HepG2 (cell line): Measurements from ENCODE around the gene L3MBTL4. TPM values are rescaled to one million over a fixed set of nuclear protein-coding genes. Genes with fewer than 3 reads are reported as not detected.

Experiments used
- ATF7 ChIP-seq, 2 experiments: fragments of 450-650 bp in 1 of 2; sonication (generic) in 1 of 2; formaldehyde crosslinking in 1 of 2; IDR thresholded peaks; 2 replicates each; pipeline versions ENCODE4 v1.4.0 to v1.6.1; 2016 to 2020; ENCODE audit warnings: antibody characterized with exemption in 1 of 2, mild to moderate bottlenecking in 1 of 2, missing genetic modification reagents in 1 of 2
- CBFB ChIP-seq: sonication (generic); formaldehyde crosslinking; IDR thresholded peaks from 2 replicates; pipeline ENCODE4 v1.4.0; 2020; ENCODE audit warnings: missing genetic modification reagents
- DPF2 ChIP-seq: sonication (generic); formaldehyde crosslinking; IDR thresholded peaks from 2 replicates; pipeline ENCODE4 v1.4.0; 2020; ENCODE audit warnings: mild to moderate bottlenecking, low read depth, missing genetic modification reagents, borderline replicate concordance
- FOXA3 ChIP-seq: IDR thresholded peaks from 2 replicates; pipeline ENCODE4 v1.6.1; 2016; ENCODE audit warnings: missing genetic modification reagents, missing compliant biosample characterization
- FOXK2 ChIP-seq: fragments of 450-650 bp; IDR thresholded peaks from 2 replicates; pipeline ENCODE4 v1.6.1; 2016
- FOXM1 ChIP-seq: sonication (generic); formaldehyde crosslinking; IDR thresholded peaks from 2 replicates; pipeline ENCODE4 v1.5.0; 2020; ENCODE audit warnings: missing genetic modification reagents
- GABPA ChIP-seq, 2 experiments: IDR thresholded peaks; 2 replicates each; pipeline ENCODE4 v1.6.1; 2011 to 2016; ENCODE audit warnings: low read depth in 2 of 2, low read length in 1 of 2, missing biosample characterization in 1 of 2, missing genetic modification characterization in 1 of 2
- IRX3 ChIP-seq: sonication (generic); formaldehyde crosslinking; IDR thresholded peaks from 2 replicates; pipeline ENCODE4 v1.8.1; 2023; ENCODE audit warnings: mild to moderate bottlenecking, low read depth, missing genetic modification reagents, borderline replicate concordance
- KDM1A ChIP-seq: IDR thresholded peaks from 2 replicates; pipeline ENCODE4 v1.6.1; 2016; ENCODE audit warnings: missing compliant biosample characterization
- KDM3A ChIP-seq: IDR thresholded peaks from 2 replicates; pipeline ENCODE4 v1.6.1; 2018; ENCODE audit warnings: low read depth, missing compliant biosample characterization
- KLF9 ChIP-seq: IDR thresholded peaks from 2 replicates; pipeline ENCODE4 v1.6.1; 2016; ENCODE audit warnings: low read depth
- MAZ ChIP-seq, 2 experiments: sonication (generic) in 1 of 2; formaldehyde crosslinking in 1 of 2; IDR thresholded peaks; 2 replicates each; pipeline versions ENCODE4 v1.5.0 to v1.6.1; 2012 to 2020; ENCODE audit warnings: low read depth in 2 of 2, mild to moderate bottlenecking in 2 of 2, borderline replicate concordance in 1 of 2, improper control_type of control experiment in 1 of 2, low read length in 1 of 2, missing genetic modification reagents in 1 of 2, moderate library complexity in 1 of 2
- MLX ChIP-seq: IDR thresholded peaks from 2 replicates; pipeline ENCODE4 v1.6.1; 2016
- PPARG ChIP-seq: conservative IDR thresholded peaks from 2 replicates; pipeline ENCODE4 v1.6.1; 2016; ENCODE audit warnings: missing biosample characterization, missing genetic modification reagents
- RELA ChIP-seq: sonication (generic); formaldehyde crosslinking; IDR thresholded peaks from 2 replicates; pipeline ENCODE4 v1.4.0; 2020; ENCODE audit warnings: missing genetic modification reagents
- TMF1 ChIP-seq: sonication (generic); formaldehyde crosslinking; IDR thresholded peaks from 2 replicates; pipeline ENCODE4 v1.8.1; 2022; ENCODE audit warnings: low read depth, missing genetic modification reagents
- ZMYM2 ChIP-seq: sonication (generic); formaldehyde crosslinking; IDR thresholded peaks from 2 replicates; pipeline ENCODE4 v1.8.0; 2022; ENCODE audit warnings: mild to moderate bottlenecking, missing genetic modification reagents
- ZNF619 ChIP-seq: sonication (generic); formaldehyde crosslinking; IDR thresholded peaks from 2 replicates; pipeline ENCODE4 v1.4.0; 2020; ENCODE audit warnings: mild to moderate bottlenecking, missing genetic modification reagents
- ZNF747 ChIP-seq: sonication (generic); formaldehyde crosslinking; IDR thresholded peaks from 2 replicates; pipeline ENCODE4 v1.8.1; 2023; ENCODE audit warnings: missing genetic modification reagents, mild to moderate bottlenecking, borderline replicate concordance
- ZNF780A ChIP-seq: sonication (generic); formaldehyde crosslinking; IDR thresholded peaks from 2 replicates; pipeline ENCODE4 v1.8.0; 2022; ENCODE audit warnings: mild to moderate bottlenecking, missing genetic modification reagents, moderate library complexity
- polyA plus RNA-seq, 8 experiments: library from polyadenylated mRNA; depleted of rRNA in 3 of 8; stranded (reverse) in 7 of 8; unstranded in 1 of 8; fragments of >200 nt; fragmentation: Illumina TruSeq in 4 of 8; extraction: Trizol in 4 of 8; gene quantifications; 2 replicates each; pipeline versions ENCODE4 v1.2.1 to v1.2.3, GENCODE V29; 2011 to 2016; ENCODE audit warnings: low read depth in 4 of 8, missing spikeins in 1 of 8, mixed read lengths in 1 of 8; ENCODE audit not compliant: insufficient read depth in 1 of 8
- total RNA-seq, 5 experiments: library from RNA; depleted of rRNA; stranded (reverse); fragments of >200 nt; fragmentation: Illumina TruSeq; extraction: Trizol; gene quantifications; 2 replicates each; pipeline ENCODE4 v1.2.3, GENCODE V29; 2016; ENCODE audit warnings: low read depth in 1 of 5
- TF ChIP-seq, protein P1 (sequence below): sonication (generic); formaldehyde crosslinking; IDR thresholded peaks from 2 replicates; pipeline ENCODE4 v1.4.0; 2020; ENCODE audit warnings: missing genetic modification reagents, borderline replicate concordance
- TF ChIP-seq, protein P2 (sequence below): sonication (generic); formaldehyde crosslinking; IDR thresholded peaks from 2 replicates; pipeline ENCODE4 v1.9.0; 2021; ENCODE audit warnings: missing genetic modification reagents, borderline replicate concordance
- TF ChIP-seq, protein P3 (sequence below): sonication (generic); formaldehyde crosslinking; IDR thresholded peaks from 2 replicates; pipeline ENCODE4 v1.4.0; 2020; ENCODE audit warnings: mild to moderate bottlenecking, missing genetic modification reagents

The L3MBTL4 gene
- total and polyA plus RNA-seq, 2 of the 13 experiments (the other 11 are each of a cell fraction or from before 2014, with no cell fraction given) = 10.8 to 13.3 TPM

DNA sequence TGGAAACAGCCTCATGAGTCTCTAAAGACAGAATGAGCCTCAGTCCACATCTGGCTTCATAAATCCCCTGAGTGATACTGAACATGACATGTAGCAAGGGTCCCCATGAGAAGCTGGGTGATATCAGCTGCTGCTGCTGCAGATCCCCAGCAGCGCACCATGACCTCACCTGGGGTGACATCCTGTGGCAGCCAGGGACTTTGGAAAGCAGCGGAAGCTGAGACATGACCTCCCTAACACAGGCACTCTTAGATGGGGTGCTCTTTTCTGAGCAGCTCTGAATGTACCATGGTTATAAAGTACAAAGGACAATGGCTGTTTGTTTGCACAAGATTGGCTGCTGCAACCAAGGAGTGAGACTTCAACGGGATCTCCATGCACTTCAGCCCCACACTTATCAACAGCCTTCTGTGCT is 444.7 kb downstream of the L3MBTL4 start (continued):
- TF ChIP-seq MLX (CRISPR knock-in tag) = peak; percentile 81
- no peak for TF ChIP-seq FOXK2
- TF ChIP-seq, protein P1, sequence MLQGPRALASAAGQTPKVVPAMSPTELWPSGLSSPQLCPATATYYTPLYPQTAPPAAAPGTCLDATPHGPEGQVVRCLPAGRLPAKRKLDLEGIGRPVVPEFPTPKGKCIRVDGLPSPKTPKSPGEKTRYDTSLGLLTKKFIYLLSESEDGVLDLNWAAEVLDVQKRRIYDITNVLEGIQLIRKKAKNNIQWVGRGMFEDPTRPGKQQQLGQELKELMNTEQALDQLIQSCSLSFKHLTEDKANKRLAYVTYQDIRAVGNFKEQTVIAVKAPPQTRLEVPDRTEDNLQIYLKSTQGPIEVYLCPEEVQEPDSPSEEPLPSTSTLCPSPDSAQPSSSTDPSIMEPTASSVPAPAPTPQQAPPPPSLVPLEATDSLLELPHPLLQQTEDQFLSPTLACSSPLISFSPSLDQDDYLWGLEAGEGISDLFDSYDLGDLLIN (CRISPR knock-in tag) = no peak
- TF ChIP-seq ZNF780A (CRISPR knock-in tag) = no peak
- no peak for TF ChIP-seq TMF1 (CRISPR knock-in tag)
- 0 out of 2 replicates have a peak, but pooled peaks have one; percentile 13 for TF ChIP-seq ATF7 (IDR thresholded peaks at IDR 0.05)
- peak; percentile 90 for TF ChIP-seq ATF7 (CRISPR knock-in tag; IDR thresholded peaks at IDR 0.05)
- TF ChIP-seq DPF2 = peak; percentile 84
- TF ChIP-seq KDM1A = peak; percentile 20; the same call in 1 of the 2 replicates
- peak; percentile 81 for TF ChIP-seq PPARG (CRISPR knock-in tag)
- peak; percentile 78; the same call in 1 of the 2 replicates for TF ChIP-seq KDM3A (CRISPR knock-in tag)
- no peak for TF ChIP-seq IRX3
- no peak for TF ChIP-seq ZNF619
- 0 out of 2 replicates have a peak, but pooled peaks have one; percentile 30 for TF ChIP-seq CBFB (CRISPR knock-in tag)
- TF ChIP-seq, protein P2, sequence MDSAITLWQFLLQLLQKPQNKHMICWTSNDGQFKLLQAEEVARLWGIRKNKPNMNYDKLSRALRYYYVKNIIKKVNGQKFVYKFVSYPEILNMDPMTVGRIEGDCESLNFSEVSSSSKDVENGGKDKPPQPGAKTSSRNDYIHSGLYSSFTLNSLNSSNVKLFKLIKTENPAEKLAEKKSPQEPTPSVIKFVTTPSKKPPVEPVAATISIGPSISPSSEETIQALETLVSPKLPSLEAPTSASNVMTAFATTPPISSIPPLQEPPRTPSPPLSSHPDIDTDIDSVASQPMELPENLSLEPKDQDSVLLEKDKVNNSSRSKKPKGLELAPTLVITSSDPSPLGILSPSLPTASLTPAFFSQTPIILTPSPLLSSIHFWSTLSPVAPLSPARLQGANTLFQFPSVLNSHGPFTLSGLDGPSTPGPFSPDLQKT (CRISPR knock-in tag) = no peak
- peak; percentile 84 for TF ChIP-seq FOXA3 (CRISPR knock-in tag)
- no peak for TF ChIP-seq MAZ (IDR thresholded peaks at IDR 0.05; ENCODE audit: borderline replicate concordance, low read depth, low read length)
- TF ChIP-seq MAZ (CRISPR knock-in tag; IDR thresholded peaks at IDR 0.05; ENCODE audit: low read depth) = no peak
- TF ChIP-seq GABPA (IDR thresholded peaks at IDR 0.05; ENCODE audit: low read depth, low read length) = no peak
- peak; percentile 70 for TF ChIP-seq GABPA (CRISPR knock-in tag; IDR thresholded peaks at IDR 0.05; ENCODE audit: low read depth)
- TF ChIP-seq, protein P3, sequence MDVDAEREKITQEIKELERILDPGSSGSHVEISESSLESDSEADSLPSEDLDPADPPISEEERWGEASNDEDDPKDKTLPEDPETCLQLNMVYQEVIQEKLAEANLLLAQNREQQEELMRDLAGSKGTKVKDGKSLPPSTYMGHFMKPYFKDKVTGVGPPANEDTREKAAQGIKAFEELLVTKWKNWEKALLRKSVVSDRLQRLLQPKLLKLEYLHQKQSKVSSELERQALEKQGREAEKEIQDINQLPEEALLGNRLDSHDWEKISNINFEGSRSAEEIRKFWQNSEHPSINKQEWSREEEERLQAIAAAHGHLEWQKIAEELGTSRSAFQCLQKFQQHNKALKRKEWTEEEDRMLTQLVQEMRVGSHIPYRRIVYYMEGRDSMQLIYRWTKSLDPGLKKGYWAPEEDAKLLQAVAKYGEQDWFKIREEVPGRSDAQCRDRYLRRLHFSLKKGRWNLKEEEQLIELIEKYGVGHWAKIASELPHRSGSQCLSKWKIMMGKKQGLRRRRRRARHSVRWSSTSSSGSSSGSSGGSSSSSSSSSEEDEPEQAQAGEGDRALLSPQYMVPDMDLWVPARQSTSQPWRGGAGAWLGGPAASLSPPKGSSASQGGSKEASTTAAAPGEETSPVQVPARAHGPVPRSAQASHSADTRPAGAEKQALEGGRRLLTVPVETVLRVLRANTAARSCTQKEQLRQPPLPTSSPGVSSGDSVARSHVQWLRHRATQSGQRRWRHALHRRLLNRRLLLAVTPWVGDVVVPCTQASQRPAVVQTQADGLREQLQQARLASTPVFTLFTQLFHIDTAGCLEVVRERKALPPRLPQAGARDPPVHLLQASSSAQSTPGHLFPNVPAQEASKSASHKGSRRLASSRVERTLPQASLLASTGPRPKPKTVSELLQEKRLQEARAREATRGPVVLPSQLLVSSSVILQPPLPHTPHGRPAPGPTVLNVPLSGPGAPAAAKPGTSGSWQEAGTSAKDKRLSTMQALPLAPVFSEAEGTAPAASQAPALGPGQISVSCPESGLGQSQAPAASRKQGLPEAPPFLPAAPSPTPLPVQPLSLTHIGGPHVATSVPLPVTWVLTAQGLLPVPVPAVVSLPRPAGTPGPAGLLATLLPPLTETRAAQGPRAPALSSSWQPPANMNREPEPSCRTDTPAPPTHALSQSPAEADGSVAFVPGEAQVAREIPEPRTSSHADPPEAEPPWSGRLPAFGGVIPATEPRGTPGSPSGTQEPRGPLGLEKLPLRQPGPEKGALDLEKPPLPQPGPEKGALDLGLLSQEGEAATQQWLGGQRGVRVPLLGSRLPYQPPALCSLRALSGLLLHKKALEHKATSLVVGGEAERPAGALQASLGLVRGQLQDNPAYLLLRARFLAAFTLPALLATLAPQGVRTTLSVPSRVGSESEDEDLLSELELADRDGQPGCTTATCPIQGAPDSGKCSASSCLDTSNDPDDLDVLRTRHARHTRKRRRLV = no peak
- TF ChIP-seq ZNF747 = no peak
- TF ChIP-seq RELA (CRISPR knock-in tag) = no peak
- TF ChIP-seq ZMYM2 (CRISPR knock-in tag) = 0 out of 2 replicates have a peak, but pooled peaks have one; percentile 43
- no peak for TF ChIP-seq FOXM1
- TF ChIP-seq KLF9 (CRISPR knock-in tag) = no peak
